ENCODE data around the gene AFF4.
"Not testable (repeated sequence)": the region's sequence is repeated elsewhere in the genome, so short reads cannot be mapped to it uniquely, and the experiment has no call there.

AFF4 gene

GRCh38 chr5:132956166-132956799, 7.2 kb downstream of the AFF4 start:
- DNase-seq (ENCODE audit: low read depth): not testable (repeated sequence)

GRCh38 chr5:132953710-132954109, 9.7 kb downstream of the AFF4 start:
- no peak for DNase-seq (ENCODE audit: low read depth)

- no peak for DNase-seq (ENCODE audit: low read depth)
Measured at GRCh38 chr5:132952829-132953228, 10.6 kb downstream of the AFF4 start.

GRCh38 chr5:132951897-132952296, 11.5 kb downstream of the AFF4 start:
- DNase-seq (ENCODE audit: low read depth): no peak

- no peak for DNase-seq (ENCODE audit: low read depth)
Measured at GRCh38 chr5:132949136-132949535, 14.3 kb downstream of the AFF4 start.

- no peak for DNase-seq (ENCODE audit: low read depth)
Measured at GRCh38 chr5:132947671-132948070, 15.8 kb downstream of the AFF4 start.

- not testable (repeated sequence) for DNase-seq (ENCODE audit: low read depth)
Measured at GRCh38 chr5:132945315-132945714, 18.1 kb downstream of the AFF4 start.

- no peak for DNase-seq (ENCODE audit: low read depth)
Measured at GRCh38 chr5:132943362-132944022, 19.9 kb downstream of the AFF4 start.

GRCh38 chr5:132941331-132941730, 22.1 kb downstream of the AFF4 start:
- no peak for DNase-seq (ENCODE audit: low read depth)

GRCh38 chr5:132928062-132928407, 35.4 kb downstream of the AFF4 start:
- no peak for DNase-seq (ENCODE audit: low read depth)

- DNase-seq (ENCODE audit: low read depth): no peak
Measured at GRCh38 chr5:132927355-132928061, 35.9 kb downstream of the AFF4 start.

- DNase-seq (ENCODE audit: low read depth): no peak
Measured at GRCh38 chr5:132926437-132926836, 37.0 kb downstream of the AFF4 start.

- DNase-seq (ENCODE audit: low read depth): no peak
Measured at GRCh38 chr5:132916086-132916485, 47.3 kb downstream of the AFF4 start.

GRCh38 chr5:132915681-132916080, 47.8 kb downstream of the AFF4 start:
- DNase-seq (ENCODE audit: low read depth): no peak

- no peak for DNase-seq (ENCODE audit: low read depth)
Measured at GRCh38 chr5:132909702-132910101, 53.7 kb downstream of the AFF4 start.

- no peak for DNase-seq (ENCODE audit: low read depth)
Measured at GRCh38 chr5:132907161-132907560, 56.3 kb downstream of the AFF4 start.

- DNase-seq (ENCODE audit: low read depth): peak; percentile 6
Measured at GRCh38 chr5:132905938-132906337, 57.5 kb downstream of the AFF4 start.

GRCh38 chr5:132901730-132902129, 61.7 kb downstream of the AFF4 start:
- DNase-seq (ENCODE audit: low read depth): no peak

- no peak for DNase-seq (ENCODE audit: low read depth)
Measured at GRCh38 chr5:132901036-132901435, 62.4 kb downstream of the AFF4 start.

GRCh38 chr5:132898094-132898493, 65.3 kb downstream of the AFF4 start:
- DNase-seq (ENCODE audit: low read depth): no peak

GRCh38 chr5:132896685-132897084, 66.7 kb downstream of the AFF4 start:
- DNase-seq (ENCODE audit: low read depth): no peak

GRCh38 chr5:132895719-132896305, 67.6 kb downstream of the AFF4 start:
- no peak for DNase-seq (ENCODE audit: low read depth)

- no peak for DNase-seq (ENCODE audit: low read depth)
Measured at GRCh38 chr5:132890817-132891216, 72.6 kb downstream of the AFF4 start.

All from fibroblast of the conjunctiva (primary cell).